ENCODE data around the gene SEM1.

The SEM1 gene

GRCh38 chr7:96685353-96685752 lies 24.3 kb downstream of the SEM1 start:
- Histone ChIP-seq H3K27ac (ENCODE audit: low read length, poor library complexity, severe bottlenecking) (no peak overlapping the region), H3K4ac (ENCODE audit: low read depth in 1 of 2, low read length in 2 of 2) (no peak overlapping the region), H3K27me3 (ENCODE audit: control insufficient read depth in 1 of 2, insufficient read depth in 1 of 2, low read length in 2 of 2) (no peaks in the 10 kb centered on the region), H4K8ac (ENCODE audit: low read length) (no peak overlapping the region), H3K4me2 (ENCODE audit: low read length, poor library complexity, severe bottlenecking) (no peak overlapping the region), H2BK5ac (ENCODE audit: low read depth, low read length, poor library complexity, severe bottlenecking) (no peak overlapping the region), H3K36me3 (ENCODE audit: control insufficient read depth in 1 of 2, insufficient read depth in 2 of 2, low read depth in 1 of 2, low read length in 2 of 2) (peaks cover 0 to 24% of the 10 kb centered on the region in 2 experiments), H2AFZ (ENCODE audit: low read depth, low read length) (no peak overlapping the region), H3K18ac (ENCODE audit: low read depth in 1 of 2, low read length in 2 of 2) (no peak overlapping the region), H3K4me1 (ENCODE audit: control insufficient read depth, insufficient read depth, low read depth, low read length) (no peaks in the 10 kb centered on the region), H4K91ac (ENCODE audit: low read length) (no peak overlapping the region), H3K4me3 (ENCODE audit: insufficient read depth in 1 of 2, low read depth in 1 of 2, low read length in 2 of 2) (no peak overlapping the region), H3K14ac (ENCODE audit: low read length in 2 of 2) (no peak overlapping the region), H3K23ac (ENCODE audit: low read length in 2 of 2) (no peak overlapping the region), H3K9ac (ENCODE audit: low read length) (no peak overlapping the region), H2AK5ac (ENCODE audit: low read length, severe bottlenecking) (no peak overlapping the region), H2BK120ac (ENCODE audit: low read depth, low read length) (no peak overlapping the region), H2BK15ac (ENCODE audit: low read depth, poor library complexity, severe bottlenecking) (no peak overlapping the region), H2BK12ac (ENCODE audit: low read length in 2 of 2) (no peak overlapping the region), H3K79me1 (replicated peaks; ENCODE audit: low read length, poor library complexity, severe bottlenecking) (peaks cover 8% of the 10 kb centered on the region), H3K9me3 (ENCODE audit: control insufficient read depth, low read length) (peaks cover 5% of the 10 kb centered on the region)
- no CpG with 5 or more reads among the region's 3 CpGs for WGBS
- DNase-seq: no peak

- H3K36me3 ChIP-seq (ENCODE audit: control insufficient read depth in 1 of 2, insufficient read depth in 2 of 2, low read depth in 1 of 2, low read length in 2 of 2): peaks cover 0 to 4% of the 10 kb centered on the region in 2 experiments
- H3K4me2 ChIP-seq (ENCODE audit: low read length, poor library complexity, severe bottlenecking): no peak overlapping the region
- H3K4me1 ChIP-seq (ENCODE audit: control insufficient read depth, insufficient read depth, low read depth, low read length): no peaks in the 10 kb centered on the region
- no peak overlapping the region for H3K18ac ChIP-seq (ENCODE audit: low read depth in 1 of 2, low read length in 2 of 2)
- no peak overlapping the region for H4K91ac ChIP-seq (ENCODE audit: low read length)
- no peak overlapping the region for H4K8ac ChIP-seq (ENCODE audit: low read length)
- H3K14ac ChIP-seq (ENCODE audit: low read length in 2 of 2): no peak overlapping the region
- whole genome bisulfite sequencing: 94% methylated on average over 3 of the region's 4 CpGs
- no peak overlapping the region for H3K23ac ChIP-seq (ENCODE audit: low read length in 2 of 2)
- no peak overlapping the region for H2AK5ac ChIP-seq (ENCODE audit: low read length, severe bottlenecking)
- no peak overlapping the region for H2BK120ac ChIP-seq (ENCODE audit: low read depth, low read length)
- H3K79me1 ChIP-seq (replicated peaks; ENCODE audit: low read length, poor library complexity, severe bottlenecking): peaks cover 14% of the 10 kb centered on the region
- no peak overlapping the region for H2AFZ ChIP-seq (ENCODE audit: low read depth, low read length)
- peaks cover 5% of the 10 kb centered on the region for H3K9me3 ChIP-seq (ENCODE audit: control insufficient read depth, low read length)
- H3K9ac ChIP-seq (ENCODE audit: low read length): no peak overlapping the region
- H2BK12ac ChIP-seq (ENCODE audit: low read length in 2 of 2): no peak overlapping the region
- DNase-seq: no peak
- H3K4me3 ChIP-seq (ENCODE audit: insufficient read depth in 1 of 2, low read depth in 1 of 2, low read length in 2 of 2): no peak overlapping the region
- no peak overlapping the region for H2BK5ac ChIP-seq (ENCODE audit: low read depth, low read length, poor library complexity, severe bottlenecking)
- no peak overlapping the region for H2BK15ac ChIP-seq (ENCODE audit: low read depth, poor library complexity, severe bottlenecking)
- H3K27me3 ChIP-seq (ENCODE audit: control insufficient read depth in 1 of 2, insufficient read depth in 1 of 2, low read length in 2 of 2): no peaks in the 10 kb centered on the region
- H3K27ac ChIP-seq (ENCODE audit: low read length, poor library complexity, severe bottlenecking): no peak overlapping the region
- no peak overlapping the region for H3K4ac ChIP-seq (ENCODE audit: low read depth in 1 of 2, low read length in 2 of 2)
Measured at GRCh38 chr7:96679886-96680285, 29.8 kb downstream of the SEM1 start.

GRCh38 chr7:96676919-96677318 lies 32.7 kb downstream of the SEM1 start:
- 86% methylated on average over 5 of the region's 5 CpGs for WGBS
- no peak overlapping the region for H2BK120ac ChIP-seq (ENCODE audit: low read depth, low read length)
- no peak overlapping the region for H3K4me3 ChIP-seq (ENCODE audit: insufficient read depth in 1 of 2, low read depth in 1 of 2, low read length in 2 of 2)
- peaks cover 0 to 11% of the 10 kb centered on the region in 2 experiments for H3K36me3 ChIP-seq (ENCODE audit: control insufficient read depth in 1 of 2, insufficient read depth in 2 of 2, low read depth in 1 of 2, low read length in 2 of 2)
- no peak for DNase-seq
- H2BK5ac ChIP-seq (ENCODE audit: low read depth, low read length, poor library complexity, severe bottlenecking): no peak overlapping the region
- no peak overlapping the region for H4K8ac ChIP-seq (ENCODE audit: low read length)
- no peaks in the 10 kb centered on the region for H3K27me3 ChIP-seq (ENCODE audit: control insufficient read depth in 1 of 2, insufficient read depth in 1 of 2, low read length in 2 of 2)
- no peak overlapping the region for H2AK5ac ChIP-seq (ENCODE audit: low read length, severe bottlenecking)
- no peak overlapping the region for H3K23ac ChIP-seq (ENCODE audit: low read length in 2 of 2)
- no peak overlapping the region for H3K18ac ChIP-seq (ENCODE audit: low read depth in 1 of 2, low read length in 2 of 2)
- no peaks in the 10 kb centered on the region for H3K9me3 ChIP-seq (ENCODE audit: control insufficient read depth, low read length)
- H3K9ac ChIP-seq (ENCODE audit: low read length): no peak overlapping the region
- H3K4me2 ChIP-seq (ENCODE audit: low read length, poor library complexity, severe bottlenecking): no peak overlapping the region
- H4K91ac ChIP-seq (ENCODE audit: low read length): no peak overlapping the region
- H3K4ac ChIP-seq (ENCODE audit: low read depth in 1 of 2, low read length in 2 of 2): no peak overlapping the region
- no peaks in the 10 kb centered on the region for H3K4me1 ChIP-seq (ENCODE audit: control insufficient read depth, insufficient read depth, low read depth, low read length)
- no peak overlapping the region for H2AFZ ChIP-seq (ENCODE audit: low read depth, low read length)
- no peak overlapping the region for H3K27ac ChIP-seq (ENCODE audit: low read length, poor library complexity, severe bottlenecking)
- H2BK15ac ChIP-seq (ENCODE audit: low read depth, poor library complexity, severe bottlenecking): no peak overlapping the region
- H2BK12ac ChIP-seq (ENCODE audit: low read length in 2 of 2): no peak overlapping the region
- peaks cover 9% of the 10 kb centered on the region for H3K79me1 ChIP-seq (replicated peaks; ENCODE audit: low read length, poor library complexity, severe bottlenecking)
- no peak overlapping the region for H3K14ac ChIP-seq (ENCODE audit: low read length in 2 of 2)

DNA sequence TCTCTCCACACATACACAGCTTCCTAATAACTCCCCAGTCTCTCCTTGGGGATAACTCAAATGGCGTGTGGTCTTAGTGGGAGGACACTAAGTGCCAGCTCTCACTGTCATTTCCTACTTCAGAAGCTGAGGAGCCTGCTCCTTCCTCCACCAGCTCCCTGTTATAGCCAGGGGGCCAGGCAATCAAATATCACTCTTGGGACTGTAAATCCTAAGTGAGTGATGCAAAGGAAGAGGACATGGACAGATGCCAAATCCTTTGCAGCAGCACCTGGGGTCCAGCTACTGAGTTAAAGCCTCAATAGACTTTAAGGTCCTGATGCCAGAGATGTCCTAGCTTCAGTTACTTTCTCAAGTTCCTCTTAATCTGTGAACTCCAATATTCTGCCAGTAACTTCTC lies 34.1 kb downstream of the SEM1 start:
- Histone ChIP-seq H2BK5ac (ENCODE audit: low read depth, low read length, poor library complexity, severe bottlenecking) (no peak overlapping the region), H3K79me1 (replicated peaks; ENCODE audit: low read length, poor library complexity, severe bottlenecking) (peaks cover 9% of the 10 kb centered on the region), H2BK12ac (ENCODE audit: low read length in 2 of 2) (no peak overlapping the region), H4K8ac (ENCODE audit: low read length) (no peak overlapping the region), H3K27me3 (ENCODE audit: control insufficient read depth in 1 of 2, insufficient read depth in 1 of 2, low read length in 2 of 2) (no peaks in the 10 kb centered on the region), H3K18ac (ENCODE audit: low read depth in 1 of 2, low read length in 2 of 2) (no peak overlapping the region), H2AFZ (ENCODE audit: low read depth, low read length) (no peak overlapping the region), H3K14ac (ENCODE audit: low read length in 2 of 2) (no peak overlapping the region), H3K4ac (ENCODE audit: low read depth in 1 of 2, low read length in 2 of 2) (no peak overlapping the region), H3K4me1 (ENCODE audit: control insufficient read depth, insufficient read depth, low read depth, low read length) (no peaks in the 10 kb centered on the region), H3K9ac (ENCODE audit: low read length) (no peak overlapping the region), H3K27ac (ENCODE audit: low read length, poor library complexity, severe bottlenecking) (no peak overlapping the region), H2BK120ac (ENCODE audit: low read depth, low read length) (no peak overlapping the region), H3K23ac (ENCODE audit: low read length in 2 of 2) (no peak overlapping the region), H2BK15ac (ENCODE audit: low read depth, poor library complexity, severe bottlenecking) (no peak overlapping the region), H3K9me3 (ENCODE audit: control insufficient read depth, low read length) (no peaks in the 10 kb centered on the region), H2AK5ac (ENCODE audit: low read length, severe bottlenecking) (no peak overlapping the region), H3K4me3 (ENCODE audit: insufficient read depth in 1 of 2, low read depth in 1 of 2, low read length in 2 of 2) (no peak overlapping the region), H3K36me3 (ENCODE audit: control insufficient read depth in 1 of 2, insufficient read depth in 2 of 2, low read depth in 1 of 2, low read length in 2 of 2) (peaks cover 0 to 18% of the 10 kb centered on the region in 2 experiments), H3K4me2 (ENCODE audit: low read length, poor library complexity, severe bottlenecking) (no peak overlapping the region), H4K91ac (ENCODE audit: low read length) (no peak overlapping the region)
- DNase-seq: no peak
- 88% methylated on average over 1 of the region's 1 CpG for WGBS
